Peyer's patch (tissue), 4 donors: ENCODE measurements around the gene SMIM36.

Experiments
- CTCF ChIP-seq, 6 experiments: fragments of 450-650 bp in 4 of 6; fragments of 200-600 bp in 2 of 6; sonication (generic) in 1 of 6; IDR thresholded peaks; one replicate each; pipeline ENCODE4 v1.5.1; 2017 to 2019; ENCODE audit warnings: antibody characterized with exemption in 6 of 6, mild to moderate bottlenecking in 3 of 6, moderate library complexity in 1 of 6
- POLR2A ChIP-seq, 2 donors: fragments of 450-650 bp; IDR thresholded peaks; one replicate each; pipeline ENCODE4 v1.5.1; 2017; ENCODE audit warnings: antibody characterized with exemption in 2 of 2, mild to moderate bottlenecking in 2 of 2, moderate library complexity in 2 of 2

DNA sequence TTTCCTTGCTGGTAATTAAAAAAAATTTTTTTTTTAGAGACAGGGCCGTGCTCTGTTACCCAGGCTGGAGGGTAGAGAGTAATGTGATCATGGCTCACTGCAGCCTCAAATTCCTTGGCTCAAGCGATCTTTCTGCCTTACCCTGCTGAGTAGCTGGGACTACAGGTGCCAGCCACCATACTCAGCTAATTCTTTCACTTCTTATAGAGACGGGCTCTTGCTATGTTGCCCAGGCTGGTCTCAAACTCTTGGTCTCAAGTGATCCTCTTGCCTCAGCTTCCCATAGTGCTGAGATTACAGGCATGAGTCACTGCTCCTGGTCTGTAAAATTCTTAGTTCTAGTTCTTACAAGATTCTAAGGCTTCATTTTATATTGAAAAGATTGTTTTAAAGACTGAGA is 11.1 kb downstream of the SMIM36 start:
- TF ChIP-seq POLR2A (IDR thresholded peaks at IDR 0.05) (no peak), CTCF (IDR thresholded peaks at IDR 0.05) (no peak)
